Breast epithelium (tissue), 3 donors: ENCODE data around the gene KRR1.

Source experiments
- POLR2A ChIP-seq: fragments of 450-650 bp; IDR thresholded peaks from one replicate; pipeline ENCODE4 v1.6.1; 2016; ENCODE audit warnings: antibody characterized with exemption, mild to moderate bottlenecking, moderate library complexity
- TF ChIP-seq, protein P1 (sequence below), 3 donors: fragments of 450-650 bp; IDR thresholded peaks; one replicate each; pipeline ENCODE4 v1.5.1; 2016 to 2017; ENCODE audit warnings: antibody characterized with exemption in 3 of 3, mild to moderate bottlenecking in 3 of 3, moderate library complexity in 3 of 3

DNA sequence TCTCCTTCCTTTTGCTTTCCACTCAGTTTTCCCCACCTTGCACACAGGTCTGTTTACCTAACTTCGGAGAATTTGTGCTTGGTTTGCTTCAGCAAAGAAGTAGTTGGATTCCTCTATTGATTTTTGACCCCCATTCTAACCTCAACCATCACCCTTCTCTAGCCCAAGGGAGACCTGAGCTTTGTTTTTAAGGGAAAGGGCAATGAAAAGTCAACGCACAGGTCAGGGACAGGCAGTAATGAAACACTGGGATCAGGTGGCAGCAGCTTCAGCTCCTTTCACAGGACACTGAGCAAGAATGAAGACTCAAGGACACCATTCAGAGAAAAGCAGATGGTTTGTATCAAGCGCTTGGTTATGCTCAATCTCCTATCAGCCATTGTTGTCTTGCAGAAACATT is 46.9 kb upstream of the KRR1 start:
- TF ChIP-seq, protein P1, sequence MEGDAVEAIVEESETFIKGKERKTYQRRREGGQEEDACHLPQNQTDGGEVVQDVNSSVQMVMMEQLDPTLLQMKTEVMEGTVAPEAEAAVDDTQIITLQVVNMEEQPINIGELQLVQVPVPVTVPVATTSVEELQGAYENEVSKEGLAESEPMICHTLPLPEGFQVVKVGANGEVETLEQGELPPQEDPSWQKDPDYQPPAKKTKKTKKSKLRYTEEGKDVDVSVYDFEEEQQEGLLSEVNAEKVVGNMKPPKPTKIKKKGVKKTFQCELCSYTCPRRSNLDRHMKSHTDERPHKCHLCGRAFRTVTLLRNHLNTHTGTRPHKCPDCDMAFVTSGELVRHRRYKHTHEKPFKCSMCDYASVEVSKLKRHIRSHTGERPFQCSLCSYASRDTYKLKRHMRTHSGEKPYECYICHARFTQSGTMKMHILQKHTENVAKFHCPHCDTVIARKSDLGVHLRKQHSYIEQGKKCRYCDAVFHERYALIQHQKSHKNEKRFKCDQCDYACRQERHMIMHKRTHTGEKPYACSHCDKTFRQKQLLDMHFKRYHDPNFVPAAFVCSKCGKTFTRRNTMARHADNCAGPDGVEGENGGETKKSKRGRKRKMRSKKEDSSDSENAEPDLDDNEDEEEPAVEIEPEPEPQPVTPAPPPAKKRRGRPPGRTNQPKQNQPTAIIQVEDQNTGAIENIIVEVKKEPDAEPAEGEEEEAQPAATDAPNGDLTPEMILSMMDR (IDR thresholded peaks at IDR 0.05): no peak
- no peak for TF ChIP-seq POLR2A
